Dendritic cell treated with granulocyte-macrophage colony-stimulating factor and Interleukin-4, amounts not matched to agents 40 ng/mL and 50 ng/mL, for 4 days (primary cell): ENCODE data around the gene MYO3B.

Experiments used
- H3K27ac Mint-ChIP-seq: one replicate; pipeline ENCODE4 v1.8.0; 2022; ENCODE audit warnings: mild to moderate bottlenecking, mixed read lengths
- H3K27me3 Mint-ChIP-seq: one replicate; pipeline ENCODE4 v1.8.0; 2022; ENCODE audit warnings: mild to moderate bottlenecking, mixed read lengths
- H3K36me3 Mint-ChIP-seq: one replicate; pipeline ENCODE4 v1.8.0; 2022; ENCODE audit warnings: low read depth, mixed read lengths
- H3K4me1 Mint-ChIP-seq: one replicate; pipeline ENCODE4 v1.8.0; 2022; ENCODE audit warnings: low read depth, mixed read lengths
- H3K4me3 Mint-ChIP-seq: one replicate; pipeline ENCODE4 v1.8.0; 2022; ENCODE audit warnings: mild to moderate bottlenecking, moderate library complexity, mixed read lengths
- H3K9me3 Mint-ChIP-seq: one replicate; pipeline ENCODE4 v1.8.0; 2022; ENCODE audit warnings: mixed read lengths
- intact Hi-C: fragments of 100-400 bp; cut with micrococcal nuclease; formaldehyde crosslinking; loops from one replicate; pipeline ENCODE4 v1.15.0; 2022

MYO3B gene

GRCh38 chr2:170307555-170308351 lies 129.8 kb downstream of the MYO3B start:
- Mint-ChIP-seq H3K36me3 (no peaks in the 10 kb centered on the region), H3K27ac (no peak overlapping the region), H3K4me1 (no peaks in the 10 kb centered on the region), H3K4me3 (no peak overlapping the region), H3K9me3 (no peaks in the 10 kb centered on the region), H3K27me3 (no peaks in the 10 kb centered on the region)
- intact Hi-C loops, result no loop called here

DNA sequence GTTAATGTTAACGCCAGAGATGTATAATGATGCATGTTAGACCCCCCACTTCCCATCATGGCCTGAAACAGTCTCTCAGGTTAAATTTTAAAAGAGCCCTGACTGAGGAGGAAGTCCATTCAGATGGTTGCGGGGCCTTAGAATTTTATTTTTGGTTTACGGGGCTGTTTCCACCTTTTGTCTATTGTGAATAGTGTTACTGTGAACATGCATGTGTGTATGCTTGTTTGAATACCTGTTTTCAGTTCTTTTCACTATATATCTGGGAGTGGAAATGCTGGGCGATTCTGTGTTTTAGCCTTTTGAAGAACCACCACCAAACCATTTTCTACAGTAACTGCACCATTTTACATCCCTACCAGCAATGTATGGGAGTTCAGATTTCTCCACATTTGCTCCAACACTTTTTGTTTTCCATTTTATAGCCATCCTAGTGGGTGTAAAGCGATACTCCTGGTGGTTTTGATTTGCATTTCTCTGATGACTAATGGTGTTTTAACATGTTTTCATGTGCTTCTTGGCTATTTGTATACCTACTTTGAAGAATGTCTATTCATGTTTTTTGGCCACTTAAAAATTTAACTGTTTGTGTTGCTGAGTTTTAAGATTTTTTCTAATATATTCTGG lies 133.0 kb downstream of the MYO3B start:
- intact Hi-C loops, result no loop called here
- no peaks in the 10 kb centered on the region for H3K27me3 Mint-ChIP-seq
- no peaks in the 10 kb centered on the region for H3K4me1 Mint-ChIP-seq
- H3K27ac Mint-ChIP-seq, result no peak overlapping the region
- H3K9me3 Mint-ChIP-seq, result no peaks in the 10 kb centered on the region
- H3K36me3 Mint-ChIP-seq, result no peaks in the 10 kb centered on the region
- no peak overlapping the region for H3K4me3 Mint-ChIP-seq

- H3K27me3 Mint-ChIP-seq, result no peaks in the 10 kb centered on the region
- intact Hi-C loops, result no loop called here
- no peaks in the 10 kb centered on the region for H3K4me1 Mint-ChIP-seq
- no peaks in the 10 kb centered on the region for H3K9me3 Mint-ChIP-seq
- H3K27ac Mint-ChIP-seq, result no peak overlapping the region
- no peak overlapping the region for H3K4me3 Mint-ChIP-seq
- H3K36me3 Mint-ChIP-seq, result no peaks in the 10 kb centered on the region
Observed at GRCh38 chr2:170313347-170313991, 135.5 kb downstream of the MYO3B start.

- no peak overlapping the region for H3K4me3 Mint-ChIP-seq
- no peak overlapping the region for H3K27ac Mint-ChIP-seq
- no peaks in the 10 kb centered on the region for H3K4me1 Mint-ChIP-seq
- no peaks in the 10 kb centered on the region for H3K36me3 Mint-ChIP-seq
- H3K27me3 Mint-ChIP-seq, result no peaks in the 10 kb centered on the region
- intact Hi-C loops, result no loop called here
- no peaks in the 10 kb centered on the region for H3K9me3 Mint-ChIP-seq
Observed at GRCh38 chr2:170313992-170314348, 136.0 kb downstream of the MYO3B start.

DNA sequence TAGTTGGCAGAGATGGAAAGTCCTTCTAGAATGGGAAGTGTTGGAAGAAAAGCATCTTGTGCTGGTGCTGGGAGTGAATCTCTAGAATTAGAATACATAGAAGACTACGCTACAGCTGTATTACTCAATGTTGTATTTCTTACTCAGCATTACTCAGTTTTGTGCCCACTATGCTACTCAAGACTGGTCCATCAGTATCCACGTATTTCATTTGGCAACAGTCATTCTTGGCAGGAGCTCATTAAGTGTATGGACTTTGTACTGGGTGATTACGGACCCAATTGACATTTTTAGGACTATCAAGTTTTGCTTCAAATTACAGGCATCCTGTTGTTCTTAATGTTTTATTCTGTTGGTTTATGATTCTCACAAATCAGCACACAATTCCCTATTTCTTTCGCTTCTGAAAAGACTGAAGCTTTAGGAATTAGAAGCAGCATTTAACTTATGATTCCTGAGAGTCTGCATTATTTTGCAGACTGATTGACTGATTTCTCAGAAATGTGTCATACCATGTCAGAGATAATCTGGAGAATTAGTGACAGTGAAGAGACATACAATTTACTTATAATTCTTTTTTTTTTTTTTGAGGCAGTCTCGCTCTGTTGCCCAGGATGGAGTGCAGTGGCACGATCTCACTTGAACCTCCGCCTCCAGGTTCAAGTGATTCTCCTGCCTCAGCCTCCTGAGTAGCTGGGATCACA lies 136.9 kb downstream of the MYO3B start:
- Mint-ChIP-seq H3K27ac (no peak overlapping the region), H3K4me1 (no peaks in the 10 kb centered on the region), H3K27me3 (peaks cover 2% of the 10 kb centered on the region), H3K9me3 (no peaks in the 10 kb centered on the region), H3K36me3 (no peaks in the 10 kb centered on the region), H3K4me3 (no peak overlapping the region)
- intact Hi-C loops, result no loop called here

DNA sequence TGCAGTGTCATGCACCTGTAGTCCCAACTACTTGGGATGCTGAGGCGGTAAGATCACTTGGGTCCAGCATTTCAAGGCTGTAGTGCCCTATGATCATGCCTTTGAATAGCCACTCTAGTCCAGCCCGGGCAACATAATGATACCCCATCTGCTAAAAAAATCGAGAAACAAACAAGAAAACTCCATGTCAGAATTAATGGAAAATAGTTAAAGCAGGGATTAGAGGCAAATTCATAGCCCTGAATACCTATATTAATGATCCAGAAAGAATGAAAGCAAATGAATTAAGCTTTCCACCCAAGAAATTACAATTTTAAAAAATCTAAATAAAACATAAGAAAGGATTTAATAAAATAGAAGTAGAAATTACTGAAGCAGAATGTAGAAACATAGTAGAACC lies 143.0 kb downstream of the MYO3B start:
- no peak overlapping the region for H3K27ac Mint-ChIP-seq
- intact Hi-C loops, result no loop called here
- peaks cover 4% of the 10 kb centered on the region for H3K27me3 Mint-ChIP-seq
- H3K9me3 Mint-ChIP-seq, result no peaks in the 10 kb centered on the region
- H3K4me1 Mint-ChIP-seq, result no peaks in the 10 kb centered on the region
- no peaks in the 10 kb centered on the region for H3K36me3 Mint-ChIP-seq
- no peak overlapping the region for H3K4me3 Mint-ChIP-seq

GRCh38 chr2:170321526-170321925 lies 143.6 kb downstream of the MYO3B start:
- Mint-ChIP-seq H3K9me3 (no peaks in the 10 kb centered on the region), H3K27me3 (peaks cover 4% of the 10 kb centered on the region), H3K36me3 (no peaks in the 10 kb centered on the region), H3K4me1 (no peaks in the 10 kb centered on the region), H3K27ac (no peak overlapping the region), H3K4me3 (no peak overlapping the region)
- intact Hi-C loops, result no loop called here

GRCh38 chr2:170322140-170322766 lies 144.3 kb downstream of the MYO3B start:
- intact Hi-C loops, result no loop called here
- Mint-ChIP-seq H3K27ac (no peak overlapping the region), H3K36me3 (no peaks in the 10 kb centered on the region), H3K9me3 (no peaks in the 10 kb centered on the region), H3K27me3 (peaks cover 4% of the 10 kb centered on the region), H3K4me3 (no peak overlapping the region), H3K4me1 (no peaks in the 10 kb centered on the region)

- Mint-ChIP-seq H3K36me3 (no peaks in the 10 kb centered on the region), H3K9me3 (no peaks in the 10 kb centered on the region), H3K4me3 (no peak overlapping the region), H3K27me3 (peaks cover 4% of the 10 kb centered on the region), H3K4me1 (no peaks in the 10 kb centered on the region), H3K27ac (no peak overlapping the region)
- intact Hi-C loops, result no loop called here
Observed at GRCh38 chr2:170323743-170324142, 145.8 kb downstream of the MYO3B start.

- peaks cover 2% of the 10 kb centered on the region for H3K27me3 Mint-ChIP-seq
- H3K27ac Mint-ChIP-seq, result no peak overlapping the region
- no peaks in the 10 kb centered on the region for H3K36me3 Mint-ChIP-seq
- no peak overlapping the region for H3K4me3 Mint-ChIP-seq
- H3K4me1 Mint-ChIP-seq, result no peaks in the 10 kb centered on the region
- no peaks in the 10 kb centered on the region for H3K9me3 Mint-ChIP-seq
- intact Hi-C loops, result no loop called here
Observed at GRCh38 chr2:170324640-170325046, 146.7 kb downstream of the MYO3B start.

DNA sequence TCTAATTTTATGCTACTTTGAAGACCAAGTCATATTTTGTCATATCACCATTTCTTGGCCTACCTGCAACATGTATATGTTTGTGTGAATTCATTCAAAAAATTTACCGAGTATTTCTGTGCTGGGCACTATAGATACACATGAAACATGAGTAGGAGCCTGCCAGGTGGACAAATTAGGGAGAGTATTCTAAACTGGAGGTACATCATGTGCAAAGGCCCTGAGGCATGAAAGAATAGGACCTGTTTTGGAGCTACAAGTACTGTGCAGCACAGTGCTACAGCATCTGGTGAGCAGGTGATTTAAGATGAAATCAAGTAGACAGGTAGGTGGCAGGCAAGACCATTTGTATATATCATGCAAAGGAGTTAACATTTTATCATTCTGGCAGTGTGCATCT lies 152.9 kb downstream of the MYO3B start:
- H3K9me3 Mint-ChIP-seq, result peaks cover 14% of the 10 kb centered on the region
- intact Hi-C loops, result no loop called here
- H3K27me3 Mint-ChIP-seq, result no peaks in the 10 kb centered on the region
- H3K4me1 Mint-ChIP-seq, result no peaks in the 10 kb centered on the region
- no peak overlapping the region for H3K27ac Mint-ChIP-seq
- H3K4me3 Mint-ChIP-seq, result no peak overlapping the region
- H3K36me3 Mint-ChIP-seq, result no peaks in the 10 kb centered on the region

DNA sequence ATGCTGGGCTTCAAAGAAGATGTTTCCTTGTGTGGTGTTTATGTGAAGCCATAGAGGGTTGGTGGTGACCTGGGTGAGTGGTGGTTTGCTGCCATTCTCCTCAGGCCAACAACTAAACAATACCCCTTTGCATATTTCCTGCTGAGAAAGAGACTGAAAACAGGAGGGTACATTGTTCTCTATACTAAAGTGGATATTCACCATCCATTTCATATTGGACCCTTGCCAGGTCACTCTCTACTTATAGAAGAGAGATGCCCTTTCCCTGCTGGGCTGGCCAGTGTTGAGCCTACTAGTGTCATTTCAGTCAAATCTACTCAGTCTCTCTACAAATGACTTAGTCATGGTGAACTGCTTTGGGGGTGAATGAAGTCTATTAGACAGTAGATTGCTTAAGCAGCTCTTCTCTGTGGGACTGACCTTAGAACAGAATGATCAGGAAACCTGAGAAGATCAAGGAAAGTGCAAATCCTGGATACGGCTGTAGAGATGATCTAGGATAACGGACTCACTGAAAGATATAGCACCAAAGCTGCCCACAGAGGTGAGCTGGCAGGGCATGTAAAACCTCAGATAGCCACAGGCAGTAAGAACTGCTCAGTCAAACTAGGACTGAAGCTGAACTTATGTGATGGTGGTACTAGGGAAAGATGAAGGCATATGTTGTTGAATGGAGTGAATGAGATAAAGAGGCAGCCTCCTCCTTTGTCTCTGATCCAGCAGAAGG lies 154.9 kb downstream of the MYO3B start:
- no peak overlapping the region for H3K4me3 Mint-ChIP-seq
- intact Hi-C loops, result no loop called here
- no peak overlapping the region for H3K27ac Mint-ChIP-seq
- no peaks in the 10 kb centered on the region for H3K27me3 Mint-ChIP-seq
- H3K4me1 Mint-ChIP-seq, result no peaks in the 10 kb centered on the region
- H3K9me3 Mint-ChIP-seq, result peaks cover 14% of the 10 kb centered on the region
- no peaks in the 10 kb centered on the region for H3K36me3 Mint-ChIP-seq

DNA sequence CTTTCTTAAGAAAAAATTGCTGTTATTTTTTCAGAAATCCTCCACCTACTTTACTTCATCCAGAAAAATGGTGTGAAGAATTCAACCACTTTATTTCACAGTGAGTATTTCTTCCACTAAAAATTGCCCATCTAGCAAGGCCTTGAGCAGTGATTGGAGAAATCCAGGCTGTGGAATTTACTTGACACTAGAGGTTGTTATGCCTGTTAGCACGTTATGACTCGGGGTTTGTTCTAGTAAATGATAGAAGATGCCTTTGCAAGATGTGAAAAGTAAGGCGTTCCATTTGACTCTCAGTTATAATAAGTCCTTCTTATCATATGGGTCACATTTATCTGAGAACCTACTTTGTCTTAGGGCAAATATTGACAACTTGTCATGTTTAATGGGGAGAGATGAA lies 157.4 kb downstream of the MYO3B start:
- peaks cover 14% of the 10 kb centered on the region for H3K9me3 Mint-ChIP-seq
- no peak overlapping the region for H3K4me3 Mint-ChIP-seq
- H3K36me3 Mint-ChIP-seq, result no peaks in the 10 kb centered on the region

More for the DNA sequence above, 157.4 kb downstream of the MYO3B start:
- Mint-ChIP-seq H3K27me3 (peaks cover 1% of the 10 kb centered on the region), H3K27ac (no peak overlapping the region), H3K4me1 (no peaks in the 10 kb centered on the region)
- intact Hi-C loops, result no loop called here
